HG02938 (cell line): ENCODE results near the gene ARID3A.

Experiments
- ATAC-seq: cut with Tn5 transposase; IDR thresholded peaks from one replicate; pipeline ENCODE4 v1.9.1; 2021; ENCODE audit warnings: mild to moderate bottlenecking, moderate library complexity; ENCODE audit not compliant: unreplicated experiment

Gene ARID3A

GRCh38 chr19:984165-984967, 58.5 kb downstream of the ARID3A start, which contains the start of gene WDR18:
Gene WDR18, plus strand, starts transcription at chr19:984345. Its CDS starts 9 bp downstream, at chr19:984354.
- ATAC-seq: peak; percentile 64

GRCh38 chr19:986083-986482, 60.2 kb downstream of the ARID3A start:
- ATAC-seq: no peak

- no peak for ATAC-seq
These were observed 62.2 kb downstream of the ARID3A start for GRCh38 chr19:988081-988480.

DNA sequence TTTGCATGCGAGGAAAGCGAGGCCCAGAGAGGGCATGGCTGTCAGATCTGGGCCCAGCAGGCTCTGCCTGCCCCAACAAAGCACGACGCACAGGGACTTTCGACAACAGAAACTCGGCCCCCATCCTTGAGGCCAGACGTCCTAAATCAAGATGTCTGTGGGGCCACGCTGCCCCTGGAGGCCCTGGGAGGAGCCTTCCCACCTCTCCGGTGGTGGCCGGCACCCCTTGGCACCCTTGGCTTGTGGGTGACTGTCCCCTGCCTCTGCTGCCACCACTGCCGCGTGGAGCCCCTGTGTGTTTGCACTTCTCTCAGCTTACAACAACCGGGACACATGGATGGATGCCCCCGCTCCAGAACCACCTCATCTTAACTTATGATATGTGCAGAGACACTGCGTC, 62.7 kb downstream of the ARID3A start:
- ATAC-seq: no peak

GRCh38 chr19:989381-990081, 63.7 kb downstream of the ARID3A start:
- no peak for ATAC-seq

GRCh38 chr19:990119-990571, 64.3 kb downstream of the ARID3A start:
- ATAC-seq: no peak

GRCh38 chr19:990746-991145, 64.9 kb downstream of the ARID3A start:
- ATAC-seq: no peak

DNA sequence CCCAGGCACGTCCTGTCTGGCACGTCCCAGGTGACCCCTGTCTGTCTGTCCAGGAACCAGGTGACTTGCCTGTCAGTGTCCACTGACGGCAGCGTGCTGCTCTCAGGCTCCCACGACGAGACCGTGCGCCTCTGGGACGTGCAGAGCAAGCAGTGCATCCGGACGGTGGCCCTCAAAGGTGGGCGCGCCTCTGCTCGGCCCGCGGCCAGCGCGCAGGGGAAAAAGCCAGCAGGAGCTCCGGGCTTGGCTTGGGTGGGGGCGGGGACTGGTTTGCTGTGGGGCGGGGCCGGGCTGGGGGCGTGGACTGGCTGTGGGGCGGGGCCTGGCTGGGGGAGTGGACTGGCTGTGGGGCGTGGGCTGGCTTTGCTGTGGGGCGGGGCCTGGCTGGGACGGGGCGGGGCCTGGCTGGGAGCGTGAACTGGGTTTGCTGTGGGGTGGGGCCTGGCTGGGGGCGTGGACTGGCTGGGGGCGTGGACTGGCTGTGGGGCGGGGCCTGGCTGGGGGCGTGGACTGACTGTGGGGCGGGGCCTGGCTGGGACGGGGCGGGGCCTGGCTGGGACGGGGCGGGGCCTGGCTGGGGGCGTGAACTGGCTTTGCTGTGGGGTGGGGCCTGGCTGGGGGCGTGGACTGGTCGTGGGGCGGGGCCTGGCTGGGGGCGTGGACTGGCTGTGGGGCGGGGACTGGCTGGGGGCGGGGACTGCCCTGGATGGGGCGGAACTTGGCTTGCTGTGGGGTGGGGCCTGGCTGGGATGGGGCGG, 65.5 kb downstream of the ARID3A start:
- no peak for ATAC-seq

- no peak for ATAC-seq
These were observed 66.3 kb downstream of the ARID3A start for GRCh38 chr19:991932-992669.

DNA sequence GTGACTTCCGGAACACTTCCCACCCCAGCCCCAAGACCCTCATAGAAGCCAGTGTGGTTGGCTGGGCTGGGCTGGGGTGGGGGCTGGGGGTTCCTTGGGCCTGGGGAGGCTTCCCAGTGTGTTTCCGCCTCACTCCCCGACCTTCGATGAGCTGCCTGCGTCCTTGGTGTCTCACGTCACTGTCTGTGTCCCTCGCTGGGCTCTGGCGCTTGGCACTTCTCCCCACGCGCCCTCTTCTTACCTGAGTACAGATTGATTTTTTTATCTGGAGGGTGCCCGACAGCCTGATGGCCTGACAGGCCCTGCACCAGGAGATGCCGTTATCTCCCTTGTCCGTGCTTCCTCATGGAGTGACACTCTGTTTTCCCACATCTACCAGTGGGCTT, 66.8 kb downstream of the ARID3A start:
- ATAC-seq: no peak

DNA sequence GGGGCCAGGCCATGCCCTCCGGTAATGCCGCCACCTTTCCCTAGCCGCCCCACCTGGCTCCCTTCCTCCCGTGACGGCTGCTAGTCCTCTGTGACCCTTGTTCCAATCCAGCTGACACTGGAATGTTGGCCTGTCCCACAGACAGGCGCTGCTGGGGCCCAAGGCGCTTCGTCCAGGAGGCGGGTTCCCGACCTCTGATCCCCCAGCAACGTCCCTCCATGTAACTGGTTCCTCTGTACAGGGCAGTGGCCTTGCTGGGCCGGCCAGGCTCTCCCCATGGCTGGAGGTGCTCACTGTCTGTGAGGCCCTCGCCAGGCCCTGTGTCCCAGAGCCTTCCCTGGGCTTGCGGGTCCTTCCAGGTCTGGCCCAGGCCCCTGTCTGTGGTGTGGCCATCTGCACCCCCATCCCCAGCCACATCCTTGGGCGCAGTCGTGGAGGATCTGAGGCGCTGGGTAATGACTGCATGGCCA, 67.6 kb downstream of the ARID3A start:
- ATAC-seq: no peak

DNA sequence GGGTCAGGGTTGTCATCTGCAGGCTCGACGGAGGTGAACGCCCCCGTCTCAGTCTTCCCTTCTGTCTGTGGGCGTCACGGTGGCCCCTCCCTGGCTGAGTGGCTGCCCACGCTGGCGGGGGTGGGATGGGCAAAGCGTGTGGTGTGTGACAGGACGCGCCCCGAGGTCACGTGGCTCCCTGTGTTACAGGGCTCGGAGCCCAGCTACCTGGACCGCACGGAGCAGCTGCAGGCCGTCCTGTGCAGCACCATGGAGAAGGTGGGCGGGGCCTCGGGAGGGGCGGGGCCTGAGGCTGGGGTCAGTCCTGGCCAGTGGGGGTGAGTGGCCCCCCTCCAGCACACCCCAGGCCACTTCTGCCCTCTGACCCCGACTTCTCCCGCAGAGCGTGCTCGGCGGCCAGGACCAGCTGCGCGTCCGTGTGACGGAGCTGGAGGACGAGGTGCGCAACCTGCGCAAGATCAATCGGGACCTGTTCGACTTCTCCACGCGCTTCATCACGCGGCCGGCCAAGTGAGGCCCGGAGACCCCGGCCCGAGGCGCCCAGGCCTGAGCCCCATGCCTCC, 68.1 kb downstream of the ARID3A start:
- no peak for ATAC-seq

DNA sequence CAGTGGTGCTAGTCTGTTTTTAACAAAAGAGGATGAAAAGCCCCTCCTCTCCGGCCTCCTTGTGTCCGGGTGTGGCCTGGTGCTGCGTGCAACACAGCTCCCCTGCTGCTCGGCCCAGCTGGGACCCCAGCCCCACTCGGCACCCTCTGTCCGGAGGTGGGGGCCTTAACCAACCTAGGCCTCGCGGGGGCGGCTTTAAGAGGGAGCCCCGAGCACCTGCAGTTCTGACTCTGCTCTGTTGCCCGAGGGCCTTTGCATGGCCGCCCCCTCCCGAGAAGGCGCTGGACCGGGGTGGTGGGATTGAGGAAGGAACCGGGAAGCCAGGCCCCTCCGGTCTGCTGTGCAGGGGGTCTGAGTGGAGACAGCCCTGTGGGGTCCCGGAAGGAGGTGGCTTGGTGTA, 68.7 kb downstream of the ARID3A start:
- ATAC-seq: no peak

GRCh38 chr19:995051-995827, 69.4 kb downstream of the ARID3A start:
- no peak for ATAC-seq

DNA sequence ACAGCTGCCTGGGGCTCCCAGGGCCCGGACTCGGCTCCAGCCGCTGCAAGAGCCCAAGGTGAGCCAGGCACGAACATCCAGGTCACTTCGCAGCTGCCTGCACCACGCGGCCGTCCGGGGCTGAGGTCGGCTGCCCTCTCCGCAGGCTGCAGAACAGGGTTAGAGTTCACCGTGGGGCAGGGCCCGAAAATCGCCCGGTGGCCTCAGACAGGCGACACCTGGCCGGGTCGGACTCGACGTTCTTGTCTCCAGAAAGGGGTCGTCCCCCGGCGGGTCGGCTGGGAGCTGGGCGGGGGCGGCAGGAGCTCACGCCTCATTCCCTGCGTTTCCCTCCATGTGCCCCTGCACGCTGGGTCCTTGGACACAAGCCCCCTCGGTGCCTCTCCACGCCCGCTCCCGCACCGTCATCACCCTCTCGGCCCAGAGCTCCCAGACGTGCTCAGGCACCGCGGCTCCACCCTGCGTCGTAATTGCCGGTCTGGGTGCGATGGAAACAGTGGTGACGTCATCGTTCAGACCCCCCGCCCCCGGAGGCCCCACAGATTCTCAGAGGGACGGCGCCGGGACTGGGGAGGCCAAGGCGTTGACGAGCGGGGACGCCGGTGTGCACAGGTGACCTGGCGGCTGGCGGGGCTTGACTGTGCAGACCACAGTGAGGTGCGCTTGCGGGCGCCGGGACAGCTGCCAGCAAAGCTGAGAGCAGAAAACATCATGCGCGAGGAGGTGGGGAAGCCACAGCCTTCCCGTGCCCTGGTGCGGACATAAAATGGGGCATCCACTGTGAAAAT, 70.4 kb downstream of the ARID3A start:
- ATAC-seq: no peak

GRCh38 chr19:998064-998463, 72.2 kb downstream of the ARID3A start:
- ATAC-seq: no peak

- ATAC-seq: no peak
These were observed 73.5 kb downstream of the ARID3A start for GRCh38 chr19:999379-999719.

DNA sequence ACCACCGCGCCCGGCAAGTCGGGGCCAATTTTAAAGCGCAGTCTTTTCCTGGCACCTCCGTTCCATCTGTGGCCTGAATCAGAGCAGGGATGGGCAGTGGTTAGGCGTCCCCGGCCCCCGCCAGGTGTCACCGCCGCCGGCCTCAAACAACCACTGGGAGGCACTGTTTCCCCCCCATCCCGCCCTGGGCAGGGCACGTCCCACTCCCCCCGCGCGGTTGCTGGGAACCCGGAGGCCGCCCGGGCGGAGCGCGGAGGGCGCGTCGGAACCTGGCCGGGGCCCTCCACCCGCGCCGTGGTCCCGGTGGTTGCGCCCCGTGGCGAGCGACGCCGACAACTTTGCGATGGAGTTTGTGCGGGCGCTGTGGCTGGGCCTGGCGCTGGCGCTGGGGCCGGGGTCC, 74.3 kb downstream of the ARID3A start, which contains the start of gene GRIN3B:
Gene GRIN3B, plus strand, starts transcription at position 325 of the 400 bp plus-strand sequence. Its CDS starts 19 bp downstream, at position 344.
- ATAC-seq: no peak
